Measurements from ENCODE around the gene CAMK2G. TPM values are rescaled to one million over a fixed set of nuclear protein-coding genes. Genes with fewer than 3 reads are reported as not detected.

CAMK2G gene
- total RNA-seq, 4 donors from 2014 or later, result 48.6 to 67.5 (median 51.7) TPM

DNA sequence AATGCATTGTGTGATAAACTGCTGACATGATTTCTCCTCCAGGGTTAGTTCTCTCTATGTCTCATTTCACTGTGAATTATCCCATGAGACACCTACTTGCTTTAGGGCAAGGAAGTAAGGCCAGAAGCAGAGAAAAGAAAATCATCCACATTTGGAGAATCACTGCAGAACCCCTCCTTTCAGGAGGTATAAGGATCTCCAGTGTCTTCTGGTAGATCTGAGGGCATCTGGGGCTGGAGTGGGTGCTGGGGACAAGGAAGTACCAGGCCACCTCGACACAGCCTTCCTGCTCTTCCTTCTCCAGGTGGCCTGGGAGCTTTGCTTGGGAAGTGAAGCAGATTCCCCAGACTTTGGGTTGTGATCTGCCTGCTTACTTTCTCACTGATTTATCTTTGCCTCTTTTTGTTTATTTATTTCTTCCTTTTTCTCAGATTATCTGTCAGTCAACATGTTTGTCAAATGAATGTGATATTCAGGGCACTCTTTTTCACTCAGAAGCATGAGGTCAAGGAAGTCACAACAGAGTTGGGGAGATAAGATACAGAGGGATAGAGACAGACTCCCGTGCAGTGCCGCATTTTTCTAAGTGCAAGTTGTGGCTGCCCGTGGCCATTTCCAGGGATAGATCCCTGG lies 12.4 kb upstream of the CAMK2G start:
- Histone ChIP-seq H3K36me3 (no peaks in the 10 kb centered on the region), H3K27me3 (no peaks in the 10 kb centered on the region), H3K4me3 (peak overlapping the region in 3 of 4 donors; percentile 4 to 29 (median 14)), H3K4me1 (peaks cover 30 to 35% of the 10 kb centered on the region in 2 donors), H3K27ac (peak overlapping the region; percentile 68 to 92 (median 85)), H3K9me3 (no peaks in the 10 kb centered on the region)
- DNase-seq (no peak), ATAC-seq (peak; percentile 10 to 11)
- in situ Hi-C loops (cut with MboI; ENCODE audit: low sequenced_read_pairs in 4 of 4), result loop anchor here (5.0 to 10.0 kb wide), 5 partner anchors 51 to 198 kb away; no protein-coding TSS in a partner anchor
- TF ChIP-seq POLR2A (IDR thresholded peaks at IDR 0.05), result no peak
- TF ChIP-seq, protein P1, sequence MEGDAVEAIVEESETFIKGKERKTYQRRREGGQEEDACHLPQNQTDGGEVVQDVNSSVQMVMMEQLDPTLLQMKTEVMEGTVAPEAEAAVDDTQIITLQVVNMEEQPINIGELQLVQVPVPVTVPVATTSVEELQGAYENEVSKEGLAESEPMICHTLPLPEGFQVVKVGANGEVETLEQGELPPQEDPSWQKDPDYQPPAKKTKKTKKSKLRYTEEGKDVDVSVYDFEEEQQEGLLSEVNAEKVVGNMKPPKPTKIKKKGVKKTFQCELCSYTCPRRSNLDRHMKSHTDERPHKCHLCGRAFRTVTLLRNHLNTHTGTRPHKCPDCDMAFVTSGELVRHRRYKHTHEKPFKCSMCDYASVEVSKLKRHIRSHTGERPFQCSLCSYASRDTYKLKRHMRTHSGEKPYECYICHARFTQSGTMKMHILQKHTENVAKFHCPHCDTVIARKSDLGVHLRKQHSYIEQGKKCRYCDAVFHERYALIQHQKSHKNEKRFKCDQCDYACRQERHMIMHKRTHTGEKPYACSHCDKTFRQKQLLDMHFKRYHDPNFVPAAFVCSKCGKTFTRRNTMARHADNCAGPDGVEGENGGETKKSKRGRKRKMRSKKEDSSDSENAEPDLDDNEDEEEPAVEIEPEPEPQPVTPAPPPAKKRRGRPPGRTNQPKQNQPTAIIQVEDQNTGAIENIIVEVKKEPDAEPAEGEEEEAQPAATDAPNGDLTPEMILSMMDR (IDR thresholded peaks at IDR 0.05 in 4 of 5, conservative IDR thresholded peaks at IDR 0.05 in 1 of 5), result no peak
- intact Hi-C loops (cut with DNase I; ENCODE audit: low total_unique reads), result loop anchor here (1.0 to 5.0 kb wide), 5 partner anchors 54 to 195 kb away; partner anchors contain the start of gene VCL

GRCh38 chr10:73886085-73886529 lies 11.8 kb upstream of the CAMK2G start:
- DNase-seq, result peak; percentile 61 to 74
- Histone ChIP-seq H3K4me3 (no peak overlapping the region), H3K4me1 (peaks cover 30 to 35% of the 10 kb centered on the region in 2 donors), H3K9me3 (no peaks in the 10 kb centered on the region), H3K36me3 (no peaks in the 10 kb centered on the region), H3K27ac (peak overlapping the region; percentile 68 to 92 (median 85)), H3K27me3 (no peaks in the 10 kb centered on the region)
- intact Hi-C loops (cut with DNase I; ENCODE audit: low total_unique reads), result loop anchor here (1.0 to 5.0 kb wide), 5 partner anchors 54 to 195 kb away; partner anchors contain the start of gene VCL
- peak; percentile 66 to 75 for ATAC-seq
- no peak for TF ChIP-seq POLR2A (IDR thresholded peaks at IDR 0.05)
- TF ChIP-seq, protein P1 (IDR thresholded peaks at IDR 0.05 in 4 of 5, conservative IDR thresholded peaks at IDR 0.05 in 1 of 5), result peak; percentile 86 to 92 (median 88)
- in situ Hi-C loops (cut with MboI; ENCODE audit: low sequenced_read_pairs in 4 of 4), result loop anchor here (5.0 to 10.0 kb wide), 5 partner anchors 51 to 199 kb away; no protein-coding TSS in a partner anchor

DNA sequence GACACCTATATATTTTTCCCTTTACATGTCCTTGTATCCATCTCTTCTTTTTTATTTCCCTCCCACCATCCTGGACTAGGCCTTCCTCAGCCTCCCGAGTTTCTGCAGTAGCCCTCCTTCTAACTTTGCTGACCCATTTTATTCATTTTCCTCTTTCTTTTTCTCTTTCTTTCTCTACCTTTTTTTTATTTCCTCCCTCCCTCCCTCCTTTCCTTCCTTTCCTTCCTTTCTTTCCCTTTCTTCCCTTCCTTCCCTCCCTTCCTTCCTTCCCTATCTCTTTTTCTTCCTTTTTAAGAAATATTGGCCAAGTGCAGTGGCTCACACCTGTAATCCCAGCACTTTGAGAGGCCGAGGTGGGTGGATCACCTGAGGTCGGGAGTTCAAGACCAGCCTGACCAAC lies 9.7 kb upstream of the CAMK2G start:
- H3K36me3 ChIP-seq, result no peaks in the 10 kb centered on the region
- peaks cover 28 to 29% of the 10 kb centered on the region in 2 donors for H3K4me1 ChIP-seq
- in situ Hi-C loops (cut with MboI; ENCODE audit: low sequenced_read_pairs in 4 of 4) (loop anchor here (5.0 to 10.0 kb wide), 4 partner anchors 37 to 201 kb away; no protein-coding TSS in a partner anchor), intact Hi-C loops (cut with DNase I; ENCODE audit: low total_unique reads) (no loop called here)
- H3K27ac ChIP-seq, result no peak overlapping the region
- no peak for DNase-seq
- H3K4me3 ChIP-seq, result no peak overlapping the region
- H3K27me3 ChIP-seq, result no peaks in the 10 kb centered on the region
- no peaks in the 10 kb centered on the region for H3K9me3 ChIP-seq
- ATAC-seq, result no peak
- TF ChIP-seq, protein P1 (IDR thresholded peaks at IDR 0.05 in 4 of 5, conservative IDR thresholded peaks at IDR 0.05 in 1 of 5), result no peak
- TF ChIP-seq POLR2A (IDR thresholded peaks at IDR 0.05), result no peak

- Histone ChIP-seq H3K4me1 (peaks cover 7 to 15% of the 10 kb centered on the region in 2 donors), H3K27ac (no peak overlapping the region), H3K9me3 (no peaks in the 10 kb centered on the region), H3K27me3 (no peaks in the 10 kb centered on the region), H3K4me3 (no peak overlapping the region), H3K36me3 (no peaks in the 10 kb centered on the region)
- ATAC-seq (no peak), DNase-seq (no peak)
- in situ Hi-C loops (cut with MboI; ENCODE audit: low sequenced_read_pairs in 4 of 4) (loop anchor here (5.0 to 10.0 kb wide), 4 partner anchors 34 to 203 kb away; no protein-coding TSS in a partner anchor), intact Hi-C loops (cut with DNase I; ENCODE audit: low total_unique reads) (no loop called here)
- TF ChIP-seq, protein P1 (IDR thresholded peaks at IDR 0.05 in 4 of 5, conservative IDR thresholded peaks at IDR 0.05 in 1 of 5), result no peak
- no peak for TF ChIP-seq POLR2A (IDR thresholded peaks at IDR 0.05)
Observed at GRCh38 chr10:73881221-73881919, 7.0 kb upstream of the CAMK2G start.
